Measurements from ENCODE around the gene USP48.

DNA sequence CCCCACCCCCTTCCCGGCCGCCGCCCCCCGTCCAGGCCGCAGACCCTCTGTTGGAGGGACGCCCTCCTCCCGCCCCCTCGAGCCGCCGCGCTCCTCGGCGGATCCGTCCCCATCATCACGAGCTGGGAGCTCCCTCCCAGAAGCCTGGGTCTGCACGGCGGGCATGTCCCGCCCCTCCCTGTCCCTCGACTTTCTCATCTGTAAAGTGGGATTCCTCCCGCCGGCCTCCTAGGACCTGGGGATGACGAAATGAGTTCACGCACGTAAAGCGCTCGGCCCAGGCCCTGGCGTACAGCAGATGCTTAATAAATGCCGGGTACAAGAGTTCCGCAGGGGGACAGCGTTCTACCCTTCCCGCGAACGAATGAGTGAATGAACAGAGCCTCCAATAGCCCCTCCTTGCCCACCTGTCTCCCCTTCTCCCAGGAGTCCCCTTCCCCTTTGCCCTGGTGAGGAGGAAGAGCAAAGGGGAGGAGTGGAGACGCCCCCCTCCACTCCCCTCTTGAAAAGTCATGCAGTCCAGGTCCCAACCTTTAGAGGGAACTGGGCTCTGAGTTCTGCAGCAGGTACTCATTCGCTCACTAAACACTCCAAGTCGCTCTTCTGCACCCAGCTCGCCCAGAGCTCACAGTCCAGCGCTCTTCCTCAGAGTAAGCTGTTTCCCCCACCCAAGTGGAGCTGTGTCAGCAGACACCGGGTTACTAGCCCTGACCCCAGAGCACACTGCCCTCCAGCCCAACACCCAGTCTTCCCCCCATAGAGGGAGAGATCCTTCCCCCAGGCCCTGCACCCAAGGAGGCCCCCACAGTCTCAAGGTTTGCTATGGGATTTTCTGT, 130.6 kb downstream of the USP48 start:
- TF ChIP-seq, protein P1, sequence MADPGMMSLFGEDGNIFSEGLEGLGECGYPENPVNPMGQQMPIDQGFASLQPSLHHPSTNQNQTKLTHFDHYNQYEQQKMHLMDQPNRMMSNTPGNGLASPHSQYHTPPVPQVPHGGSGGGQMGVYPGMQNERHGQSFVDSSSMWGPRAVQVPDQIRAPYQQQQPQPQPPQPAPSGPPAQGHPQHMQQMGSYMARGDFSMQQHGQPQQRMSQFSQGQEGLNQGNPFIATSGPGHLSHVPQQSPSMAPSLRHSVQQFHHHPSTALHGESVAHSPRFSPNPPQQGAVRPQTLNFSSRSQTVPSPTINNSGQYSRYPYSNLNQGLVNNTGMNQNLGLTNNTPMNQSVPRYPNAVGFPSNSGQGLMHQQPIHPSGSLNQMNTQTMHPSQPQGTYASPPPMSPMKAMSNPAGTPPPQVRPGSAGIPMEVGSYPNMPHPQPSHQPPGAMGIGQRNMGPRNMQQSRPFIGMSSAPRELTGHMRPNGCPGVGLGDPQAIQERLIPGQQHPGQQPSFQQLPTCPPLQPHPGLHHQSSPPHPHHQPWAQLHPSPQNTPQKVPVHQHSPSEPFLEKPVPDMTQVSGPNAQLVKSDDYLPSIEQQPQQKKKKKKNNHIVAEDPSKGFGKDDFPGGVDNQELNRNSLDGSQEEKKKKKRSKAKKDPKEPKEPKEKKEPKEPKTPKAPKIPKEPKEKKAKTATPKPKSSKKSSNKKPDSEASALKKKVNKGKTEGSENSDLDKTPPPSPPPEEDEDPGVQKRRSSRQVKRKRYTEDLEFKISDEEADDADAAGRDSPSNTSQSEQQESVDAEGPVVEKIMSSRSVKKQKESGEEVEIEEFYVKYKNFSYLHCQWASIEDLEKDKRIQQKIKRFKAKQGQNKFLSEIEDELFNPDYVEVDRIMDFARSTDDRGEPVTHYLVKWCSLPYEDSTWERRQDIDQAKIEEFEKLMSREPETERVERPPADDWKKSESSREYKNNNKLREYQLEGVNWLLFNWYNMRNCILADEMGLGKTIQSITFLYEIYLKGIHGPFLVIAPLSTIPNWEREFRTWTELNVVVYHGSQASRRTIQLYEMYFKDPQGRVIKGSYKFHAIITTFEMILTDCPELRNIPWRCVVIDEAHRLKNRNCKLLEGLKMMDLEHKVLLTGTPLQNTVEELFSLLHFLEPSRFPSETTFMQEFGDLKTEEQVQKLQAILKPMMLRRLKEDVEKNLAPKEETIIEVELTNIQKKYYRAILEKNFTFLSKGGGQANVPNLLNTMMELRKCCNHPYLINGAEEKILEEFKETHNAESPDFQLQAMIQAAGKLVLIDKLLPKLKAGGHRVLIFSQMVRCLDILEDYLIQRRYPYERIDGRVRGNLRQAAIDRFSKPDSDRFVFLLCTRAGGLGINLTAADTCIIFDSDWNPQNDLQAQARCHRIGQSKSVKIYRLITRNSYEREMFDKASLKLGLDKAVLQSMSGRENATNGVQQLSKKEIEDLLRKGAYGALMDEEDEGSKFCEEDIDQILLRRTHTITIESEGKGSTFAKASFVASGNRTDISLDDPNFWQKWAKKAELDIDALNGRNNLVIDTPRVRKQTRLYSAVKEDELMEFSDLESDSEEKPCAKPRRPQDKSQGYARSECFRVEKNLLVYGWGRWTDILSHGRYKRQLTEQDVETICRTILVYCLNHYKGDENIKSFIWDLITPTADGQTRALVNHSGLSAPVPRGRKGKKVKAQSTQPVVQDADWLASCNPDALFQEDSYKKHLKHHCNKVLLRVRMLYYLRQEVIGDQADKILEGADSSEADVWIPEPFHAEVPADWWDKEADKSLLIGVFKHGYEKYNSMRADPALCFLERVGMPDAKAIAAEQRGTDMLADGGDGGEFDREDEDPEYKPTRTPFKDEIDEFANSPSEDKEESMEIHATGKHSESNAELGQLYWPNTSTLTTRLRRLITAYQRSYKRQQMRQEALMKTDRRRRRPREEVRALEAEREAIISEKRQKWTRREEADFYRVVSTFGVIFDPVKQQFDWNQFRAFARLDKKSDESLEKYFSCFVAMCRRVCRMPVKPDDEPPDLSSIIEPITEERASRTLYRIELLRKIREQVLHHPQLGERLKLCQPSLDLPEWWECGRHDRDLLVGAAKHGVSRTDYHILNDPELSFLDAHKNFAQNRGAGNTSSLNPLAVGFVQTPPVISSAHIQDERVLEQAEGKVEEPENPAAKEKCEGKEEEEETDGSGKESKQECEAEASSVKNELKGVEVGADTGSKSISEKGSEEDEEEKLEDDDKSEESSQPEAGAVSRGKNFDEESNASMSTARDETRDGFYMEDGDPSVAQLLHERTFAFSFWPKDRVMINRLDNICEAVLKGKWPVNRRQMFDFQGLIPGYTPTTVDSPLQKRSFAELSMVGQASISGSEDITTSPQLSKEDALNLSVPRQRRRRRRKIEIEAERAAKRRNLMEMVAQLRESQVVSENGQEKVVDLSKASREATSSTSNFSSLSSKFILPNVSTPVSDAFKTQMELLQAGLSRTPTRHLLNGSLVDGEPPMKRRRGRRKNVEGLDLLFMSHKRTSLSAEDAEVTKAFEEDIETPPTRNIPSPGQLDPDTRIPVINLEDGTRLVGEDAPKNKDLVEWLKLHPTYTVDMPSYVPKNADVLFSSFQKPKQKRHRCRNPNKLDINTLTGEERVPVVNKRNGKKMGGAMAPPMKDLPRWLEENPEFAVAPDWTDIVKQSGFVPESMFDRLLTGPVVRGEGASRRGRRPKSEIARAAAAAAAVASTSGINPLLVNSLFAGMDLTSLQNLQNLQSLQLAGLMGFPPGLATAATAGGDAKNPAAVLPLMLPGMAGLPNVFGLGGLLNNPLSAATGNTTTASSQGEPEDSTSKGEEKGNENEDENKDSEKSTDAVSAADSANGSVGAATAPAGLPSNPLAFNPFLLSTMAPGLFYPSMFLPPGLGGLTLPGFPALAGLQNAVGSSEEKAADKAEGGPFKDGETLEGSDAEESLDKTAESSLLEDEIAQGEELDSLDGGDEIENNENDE (IDR thresholded peaks at IDR 0.05; ENCODE audit: insufficient replicate concordance, low read length): no peak
- no peak for TF ChIP-seq ZNF274 (IDR thresholded peaks at IDR 0.05; ENCODE audit: borderline replicate concordance, extremely low read depth, low read length)
- TF ChIP-seq, protein P2, sequence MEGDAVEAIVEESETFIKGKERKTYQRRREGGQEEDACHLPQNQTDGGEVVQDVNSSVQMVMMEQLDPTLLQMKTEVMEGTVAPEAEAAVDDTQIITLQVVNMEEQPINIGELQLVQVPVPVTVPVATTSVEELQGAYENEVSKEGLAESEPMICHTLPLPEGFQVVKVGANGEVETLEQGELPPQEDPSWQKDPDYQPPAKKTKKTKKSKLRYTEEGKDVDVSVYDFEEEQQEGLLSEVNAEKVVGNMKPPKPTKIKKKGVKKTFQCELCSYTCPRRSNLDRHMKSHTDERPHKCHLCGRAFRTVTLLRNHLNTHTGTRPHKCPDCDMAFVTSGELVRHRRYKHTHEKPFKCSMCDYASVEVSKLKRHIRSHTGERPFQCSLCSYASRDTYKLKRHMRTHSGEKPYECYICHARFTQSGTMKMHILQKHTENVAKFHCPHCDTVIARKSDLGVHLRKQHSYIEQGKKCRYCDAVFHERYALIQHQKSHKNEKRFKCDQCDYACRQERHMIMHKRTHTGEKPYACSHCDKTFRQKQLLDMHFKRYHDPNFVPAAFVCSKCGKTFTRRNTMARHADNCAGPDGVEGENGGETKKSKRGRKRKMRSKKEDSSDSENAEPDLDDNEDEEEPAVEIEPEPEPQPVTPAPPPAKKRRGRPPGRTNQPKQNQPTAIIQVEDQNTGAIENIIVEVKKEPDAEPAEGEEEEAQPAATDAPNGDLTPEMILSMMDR (IDR thresholded peaks at IDR 0.05; ENCODE audit: control extremely low read depth in 1 of 3, insufficient read depth in 1 of 3, low read depth in 1 of 3, low read length in 3 of 3): no peak
- no peak for TF ChIP-seq KDM5A (IDR thresholded peaks at IDR 0.05; ENCODE audit: low read length)
